Measurements from ENCODE around the gene FAHD1.

- TF ChIP-seq GATA3 (IDR thresholded peaks at IDR 0.05; ENCODE audit: low read depth, low read length) (no peak), GATA2 (IDR thresholded peaks at IDR 0.05; ENCODE audit: low read depth, low read length) (no peak)
Measured at GRCh38 chr16:1809281-1809801, 17.7 kb upstream of the FAHD1 start.
